ENCODE results near the gene GRID2. TPM values are rescaled to one million over a fixed set of nuclear protein-coding genes. Genes with fewer than 3 reads are reported as not detected.

GRID2 gene
- total and polyA plus RNA-seq, 2 donors from 2014 or later = 0.19 TPM; not detected in 1

- Histone ChIP-seq H3K27me3 (ENCODE audit: control insufficient read depth, insufficient read depth, low read length) (no peaks in the 10 kb centered on the region), H3K36me3 (ENCODE audit: control insufficient read depth in 2 of 3, insufficient read depth in 3 of 3, low read length in 3 of 3) (no peaks in the 10 kb centered on the region), H3K9me3 (ENCODE audit: control insufficient read depth in 2 of 3, insufficient read depth in 1 of 3, low read length in 3 of 3) (no peaks in the 10 kb centered on the region), H3K4me3 (ENCODE audit: low read length in 3 of 3) (no peak overlapping the region), H3K9ac (ENCODE audit: low read length in 3 of 3) (no peak overlapping the region), H3K4me1 (ENCODE audit: control insufficient read depth in 2 of 3, insufficient read depth in 2 of 3, low read depth in 1 of 3, low read length in 3 of 3) (no peaks in the 10 kb centered on the region), H3K27ac (ENCODE audit: low read depth in 2 of 2, low read length in 2 of 2) (no peak overlapping the region)
- no peak for FAIRE-seq
- TF ChIP-seq, protein P1, sequence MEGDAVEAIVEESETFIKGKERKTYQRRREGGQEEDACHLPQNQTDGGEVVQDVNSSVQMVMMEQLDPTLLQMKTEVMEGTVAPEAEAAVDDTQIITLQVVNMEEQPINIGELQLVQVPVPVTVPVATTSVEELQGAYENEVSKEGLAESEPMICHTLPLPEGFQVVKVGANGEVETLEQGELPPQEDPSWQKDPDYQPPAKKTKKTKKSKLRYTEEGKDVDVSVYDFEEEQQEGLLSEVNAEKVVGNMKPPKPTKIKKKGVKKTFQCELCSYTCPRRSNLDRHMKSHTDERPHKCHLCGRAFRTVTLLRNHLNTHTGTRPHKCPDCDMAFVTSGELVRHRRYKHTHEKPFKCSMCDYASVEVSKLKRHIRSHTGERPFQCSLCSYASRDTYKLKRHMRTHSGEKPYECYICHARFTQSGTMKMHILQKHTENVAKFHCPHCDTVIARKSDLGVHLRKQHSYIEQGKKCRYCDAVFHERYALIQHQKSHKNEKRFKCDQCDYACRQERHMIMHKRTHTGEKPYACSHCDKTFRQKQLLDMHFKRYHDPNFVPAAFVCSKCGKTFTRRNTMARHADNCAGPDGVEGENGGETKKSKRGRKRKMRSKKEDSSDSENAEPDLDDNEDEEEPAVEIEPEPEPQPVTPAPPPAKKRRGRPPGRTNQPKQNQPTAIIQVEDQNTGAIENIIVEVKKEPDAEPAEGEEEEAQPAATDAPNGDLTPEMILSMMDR (IDR thresholded peaks at IDR 0.05; ENCODE audit: borderline replicate concordance, extremely low read depth, insufficient read depth) = no peak
- DNase-seq = no peak
- intact Hi-C loops (cut with DNase I) = no loop called here
Observed at GRCh38 chr4:93030670-93031069, 726.9 kb downstream of the GRID2 start.

- FAIRE-seq = no peak
- intact Hi-C loops (cut with DNase I) = no loop called here
- H3K27ac ChIP-seq (ENCODE audit: low read depth in 2 of 2, low read length in 2 of 2) = no peak overlapping the region
Observed at GRCh38 chr4:93031431-93032098, 727.8 kb downstream of the GRID2 start.

GRCh38 chr4:93042746-93043145 lies 739.0 kb downstream of the GRID2 start:
- no peak overlapping the region for H3K9ac ChIP-seq (ENCODE audit: low read length in 3 of 3)
- FAIRE-seq (no peak), DNase-seq (no peak)
- H3K36me3 ChIP-seq (ENCODE audit: control insufficient read depth in 2 of 3, insufficient read depth in 3 of 3, low read length in 3 of 3) = no peaks in the 10 kb centered on the region
- no peaks in the 10 kb centered on the region for H3K9me3 ChIP-seq (ENCODE audit: control insufficient read depth in 2 of 3, insufficient read depth in 1 of 3, low read length in 3 of 3)
- H3K4me3 ChIP-seq (ENCODE audit: low read length in 3 of 3) = no peak overlapping the region
- intact Hi-C loops (cut with DNase I) = no loop called here
- H3K4me1 ChIP-seq (ENCODE audit: control insufficient read depth in 2 of 3, insufficient read depth in 2 of 3, low read depth in 1 of 3, low read length in 3 of 3) = no peaks in the 10 kb centered on the region
- H3K27ac ChIP-seq (ENCODE audit: low read depth in 2 of 2, low read length in 2 of 2) = no peak overlapping the region
- no peaks in the 10 kb centered on the region for H3K27me3 ChIP-seq (ENCODE audit: control insufficient read depth, insufficient read depth, low read length)
- TF ChIP-seq, protein P1 (IDR thresholded peaks at IDR 0.05; ENCODE audit: borderline replicate concordance, extremely low read depth, insufficient read depth) = no peak

More at GRCh38 chr4:93031431-93032098, 727.8 kb downstream of the GRID2 start:
- Histone ChIP-seq H3K4me1 (ENCODE audit: control insufficient read depth in 2 of 3, insufficient read depth in 2 of 3, low read depth in 1 of 3, low read length in 3 of 3) (no peaks in the 10 kb centered on the region), H3K27me3 (ENCODE audit: control insufficient read depth, insufficient read depth, low read length) (no peaks in the 10 kb centered on the region), H3K9me3 (ENCODE audit: control insufficient read depth in 2 of 3, insufficient read depth in 1 of 3, low read length in 3 of 3) (no peaks in the 10 kb centered on the region), H3K36me3 (ENCODE audit: control insufficient read depth in 2 of 3, insufficient read depth in 3 of 3, low read length in 3 of 3) (no peaks in the 10 kb centered on the region), H3K4me3 (ENCODE audit: low read length in 3 of 3) (no peak overlapping the region), H3K9ac (ENCODE audit: low read length in 3 of 3) (no peak overlapping the region)
- TF ChIP-seq, protein P1 (IDR thresholded peaks at IDR 0.05; ENCODE audit: borderline replicate concordance, extremely low read depth, insufficient read depth) = no peak
- no peak for DNase-seq

GRCh38 chr4:93053140-93053539 lies 749.4 kb downstream of the GRID2 start:
- Histone ChIP-seq H3K9me3 (ENCODE audit: control insufficient read depth in 2 of 3, insufficient read depth in 1 of 3, low read length in 3 of 3) (no peaks in the 10 kb centered on the region), H3K4me3 (ENCODE audit: low read length in 3 of 3) (no peak overlapping the region), H3K27me3 (ENCODE audit: control insufficient read depth, insufficient read depth, low read length) (no peaks in the 10 kb centered on the region), H3K4me1 (ENCODE audit: control insufficient read depth in 2 of 3, insufficient read depth in 2 of 3, low read depth in 1 of 3, low read length in 3 of 3) (no peaks in the 10 kb centered on the region), H3K36me3 (ENCODE audit: control insufficient read depth in 2 of 3, insufficient read depth in 3 of 3, low read length in 3 of 3) (no peaks in the 10 kb centered on the region), H3K9ac (ENCODE audit: low read length in 3 of 3) (no peak overlapping the region), H3K27ac (ENCODE audit: low read depth in 2 of 2, low read length in 2 of 2) (no peak overlapping the region)
- no peak for DNase-seq
- no peak for FAIRE-seq
- TF ChIP-seq, protein P1 (IDR thresholded peaks at IDR 0.05; ENCODE audit: borderline replicate concordance, extremely low read depth, insufficient read depth) = no peak
- intact Hi-C loops (cut with DNase I) = no loop called here

All from kidney (tissue), 14 donors.